ENCODE data around the gene PIGQ. TPM values are rescaled to one million over a fixed set of nuclear protein-coding genes. Genes with fewer than 3 reads are reported as not detected.

The PIGQ gene
- total and polyA plus RNA-seq, 2 donors (not counting 1 experiment from before 2014, with no cell fraction given) = 11.2 to 22.3 TPM

- Histone ChIP-seq H3K27me3 (ENCODE audit: control insufficient read depth, insufficient read depth, low read length) (no peaks in the 10 kb centered on the region), H4K20me1 (ENCODE audit: control insufficient read depth, extremely low read depth, insufficient read depth, low read length) (no peaks in the 10 kb centered on the region), H3K36me3 (ENCODE audit: control insufficient read depth, insufficient read depth, low read length) (peaks cover 17% of the 10 kb centered on the region), H3K4me2 (ENCODE audit: extremely low read depth, insufficient read depth, low read length) (no peak overlapping the region), H2AFZ (ENCODE audit: low read length) (no peak overlapping the region), H3K4me3 (replicated peaks in 1 of 4; ENCODE audit: control extremely low read depth in 1 of 4, insufficient read depth in 1 of 4, low read depth in 3 of 4, low read length in 4 of 4) (no peak overlapping the region), H3K9ac (ENCODE audit: insufficient read depth, low read length) (no peak overlapping the region), H3K4me1 (ENCODE audit: control insufficient read depth, extremely low read depth, insufficient read depth, low read length) (peaks cover under 1% of the 10 kb centered on the region), H3K9me3 (ENCODE audit: control insufficient read depth, insufficient read depth, low read depth, low read length) (no peaks in the 10 kb centered on the region), H3K27ac (ENCODE audit: insufficient read depth, low read length) (no peak overlapping the region), H3K79me2 (ENCODE audit: control insufficient read depth, insufficient read depth, low read length) (peaks cover 47% of the 10 kb centered on the region)
- TF ChIP-seq CTCF (conservative IDR thresholded peaks at IDR 0.05 in 1 of 2, IDR thresholded peaks at IDR 0.05 in 1 of 2; ENCODE audit: low read depth in 1 of 2, low read length in 2 of 2) (no peak), EZH2 (IDR thresholded peaks at IDR 0.05; ENCODE audit: low read length, missing control alignments) (no peak)
- DNase-seq (ENCODE audit: low read depth in 2 of 2) = no peak
These were observed 25.3 kb upstream of the PIGQ start for GRCh38 chr16:544517-544916.

- no peaks in the 10 kb centered on the region for H4K20me1 ChIP-seq (ENCODE audit: control insufficient read depth, extremely low read depth, insufficient read depth, low read length)
- no peaks in the 10 kb centered on the region for H3K4me1 ChIP-seq (ENCODE audit: control insufficient read depth, extremely low read depth, insufficient read depth, low read length)
These were observed 22.6 kb upstream of the PIGQ start for GRCh38 chr16:546909-547770.

More at GRCh38 chr16:546909-547770, 22.6 kb upstream of the PIGQ start:
- Histone ChIP-seq H3K27ac (ENCODE audit: insufficient read depth, low read length) (no peak overlapping the region), H3K27me3 (ENCODE audit: control insufficient read depth, insufficient read depth, low read length) (no peaks in the 10 kb centered on the region), H3K9ac (ENCODE audit: insufficient read depth, low read length) (no peak overlapping the region), H3K4me3 (replicated peaks in 1 of 4; ENCODE audit: control extremely low read depth in 1 of 4, insufficient read depth in 1 of 4, low read depth in 3 of 4, low read length in 4 of 4) (no peak overlapping the region), H3K4me2 (ENCODE audit: extremely low read depth, insufficient read depth, low read length) (no peak overlapping the region), H3K36me3 (ENCODE audit: control insufficient read depth, insufficient read depth, low read length) (peaks cover 15% of the 10 kb centered on the region), H3K9me3 (ENCODE audit: control insufficient read depth, insufficient read depth, low read depth, low read length) (no peaks in the 10 kb centered on the region), H2AFZ (ENCODE audit: low read length) (no peak overlapping the region), H3K79me2 (ENCODE audit: control insufficient read depth, insufficient read depth, low read length) (peaks cover 24% of the 10 kb centered on the region)
- DNase-seq (ENCODE audit: low read depth in 2 of 2) = peak; percentile 22 to 33
- TF ChIP-seq CTCF (conservative IDR thresholded peaks at IDR 0.05 in 1 of 2, IDR thresholded peaks at IDR 0.05 in 1 of 2; ENCODE audit: low read depth in 1 of 2, low read length in 2 of 2) (peak; percentile 44 to 48), EZH2 (IDR thresholded peaks at IDR 0.05; ENCODE audit: low read length, missing control alignments) (no peak)
